Measurements from ENCODE around the gene MFAP4.

- TF ChIP-seq CTCF (IDR thresholded peaks at IDR 0.05) (no peak), EP300 (IDR thresholded peaks at IDR 0.05) (no peak), POLR2A (IDR thresholded peaks at IDR 0.05) (no peak)
Observed at GRCh38 chr17:19433255-19433654, 46.3 kb upstream of the MFAP4 start.
